ENCODE measurements around the gene TGFBR3L. TPM values are rescaled to one million over a fixed set of nuclear protein-coding genes. Genes with fewer than 3 reads are reported as not detected.
"Not testable (repeated sequence)": the region's sequence is repeated elsewhere in the genome, so short reads cannot be mapped to it uniquely, and the experiment has no call there.

TGFBR3L gene
- total RNA-seq, 1 donor from 2014 or later: not detected

GRCh38 chr19:7879836-7880235, 34.8 kb upstream of the TGFBR3L start:
- no peak for DNase-seq

- DNase-seq: no peak
These were observed 32.7 kb upstream of the TGFBR3L start for GRCh38 chr19:7881910-7882309.

GRCh38 chr19:7883105-7883504, 31.5 kb upstream of the TGFBR3L start:
- no peak for DNase-seq

GRCh38 chr19:7883796-7884570, 30.6 kb upstream of the TGFBR3L start:
- no peak for DNase-seq

- DNase-seq: no peak
These were observed 28.8 kb upstream of the TGFBR3L start for GRCh38 chr19:7885818-7886217.

- no peak for DNase-seq
These were observed 27.1 kb upstream of the TGFBR3L start for GRCh38 chr19:7887408-7888144.

GRCh38 chr19:7888145-7888825, 26.3 kb upstream of the TGFBR3L start, which contains the start of gene LRRC8E:
LRRC8E (plus strand) TSS chr19:7888510; CDS start chr19:7895604, 7,094 bp downstream.
- DNase-seq: no peak

- DNase-seq: no peak
These were observed 25.8 kb upstream of the TGFBR3L start for GRCh38 chr19:7888826-7889217.

GRCh38 chr19:7893362-7894101, 21.1 kb upstream of the TGFBR3L start:
- not testable (repeated sequence) for DNase-seq

- DNase-seq: no peak
These were observed 19.9 kb upstream of the TGFBR3L start for GRCh38 chr19:7894612-7895309.

GRCh38 chr19:7895565-7895964, 19.1 kb upstream of the TGFBR3L start:
- no peak for DNase-seq

GRCh38 chr19:7897292-7897691, 17.3 kb upstream of the TGFBR3L start:
- DNase-seq: no peak

- DNase-seq: no peak
These were observed 15.7 kb upstream of the TGFBR3L start for GRCh38 chr19:7898967-7899366.

- no peak for DNase-seq
These were observed 14.8 kb upstream of the TGFBR3L start for GRCh38 chr19:7899751-7900378.

- no peak for DNase-seq
These were observed 14.2 kb upstream of the TGFBR3L start for GRCh38 chr19:7900401-7900870.

GRCh38 chr19:7900931-7901330, 13.7 kb upstream of the TGFBR3L start:
- DNase-seq: no peak

- no peak for DNase-seq
These were observed 13.3 kb upstream of the TGFBR3L start for GRCh38 chr19:7901337-7901736.

GRCh38 chr19:7902796-7903243, 11.8 kb upstream of the TGFBR3L start:
- no peak for DNase-seq

- DNase-seq: peak; percentile 96
These were observed 11.2 kb upstream of the TGFBR3L start, which contains the start of gene MAP2K7 for GRCh38 chr19:7903244-7904073. MAP2K7 (plus strand) TSS chr19:7903877; CDS start chr19:7903945, 68 bp downstream.
